HG03439 (cell line): ENCODE results near the gene FIBCD1.

Experiments used
- ATAC-seq: cut with Tn5 transposase; IDR thresholded peaks from one replicate; pipeline ENCODE4 v1.9.1; 2021; ENCODE audit warnings: mild to moderate bottlenecking, moderate library complexity; ENCODE audit not compliant: unreplicated experiment

The FIBCD1 gene

DNA sequence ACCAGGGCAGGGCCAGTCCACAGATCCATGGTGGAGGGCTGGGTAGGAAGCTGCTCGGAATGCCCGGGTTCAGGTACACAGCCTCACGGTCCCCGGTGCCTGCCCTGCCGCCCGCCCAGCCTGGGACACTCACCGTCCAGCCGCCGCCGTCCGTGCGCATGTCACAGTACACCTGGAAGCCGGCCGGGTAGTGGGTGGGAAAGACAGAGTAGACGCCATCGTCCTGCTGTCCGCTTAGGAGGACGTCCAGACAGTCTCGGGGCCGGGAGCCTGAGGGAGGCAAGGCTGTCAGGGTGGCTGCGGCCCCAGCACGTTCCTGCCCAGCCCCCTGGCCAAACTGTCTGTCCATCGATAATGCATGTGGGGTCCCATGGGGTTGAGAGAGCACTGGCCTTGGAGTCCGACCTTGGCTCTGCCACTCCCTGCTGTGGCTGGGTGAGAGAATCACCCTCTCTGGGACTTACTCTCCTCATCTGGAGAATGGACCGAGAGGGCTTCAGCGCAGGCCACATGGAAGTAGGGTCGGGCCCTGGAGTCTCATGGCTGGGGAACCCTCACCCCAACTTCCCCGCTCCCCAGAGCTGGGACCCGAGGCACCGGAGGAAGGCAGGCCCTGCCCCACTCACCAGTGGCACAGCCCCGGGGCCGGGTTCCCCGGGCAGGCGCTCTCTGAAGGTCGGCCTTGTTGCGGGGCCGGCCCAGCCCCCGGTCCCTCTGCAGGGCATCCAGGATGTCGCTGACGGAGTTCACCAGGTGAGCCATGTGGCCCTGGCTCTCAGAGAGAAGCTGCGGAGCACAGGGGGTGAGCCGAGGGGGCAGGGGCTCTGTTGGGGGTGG lies 15.2 kb downstream of the FIBCD1 start:
- ATAC-seq = no peak

DNA sequence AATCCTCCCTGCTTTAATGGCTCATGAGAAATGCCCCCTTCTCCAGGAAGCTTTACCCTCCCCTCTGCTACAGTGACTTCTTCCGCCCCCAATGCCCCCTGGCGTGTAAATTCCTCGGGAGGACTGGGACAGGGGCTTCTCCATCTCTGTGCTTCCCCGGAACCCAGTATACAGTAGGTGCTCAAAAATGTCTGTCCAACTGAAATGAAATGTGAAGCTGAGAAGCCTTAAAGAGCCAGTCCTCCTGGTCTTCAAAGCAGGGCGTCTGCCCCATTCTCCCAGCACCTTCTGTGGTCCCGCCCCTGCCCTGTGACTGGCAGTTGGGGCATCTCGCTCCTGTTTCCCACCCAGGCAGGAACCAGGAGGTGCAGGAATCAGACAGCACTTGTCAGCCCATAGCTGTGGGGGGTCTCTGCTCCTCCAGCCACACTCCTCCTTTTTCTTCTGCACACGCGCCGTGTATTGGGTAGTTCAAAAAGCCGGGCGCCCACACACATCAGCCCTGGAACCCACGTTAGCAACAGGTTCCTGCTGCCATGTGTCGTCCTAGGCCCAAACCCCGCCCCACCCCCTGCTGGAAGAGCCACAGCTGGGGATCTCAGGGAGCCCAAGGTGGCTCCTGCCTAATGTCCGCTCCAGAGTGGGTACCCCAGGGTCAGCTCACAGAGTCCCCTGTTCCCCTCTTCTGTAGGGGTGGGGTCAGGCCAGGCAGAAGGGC lies 16.0 kb downstream of the FIBCD1 start:
- ATAC-seq = no peak

- no peak for ATAC-seq
Measured at GRCh38 chr9:130921989-130922892, 16.8 kb downstream of the FIBCD1 start.

DNA sequence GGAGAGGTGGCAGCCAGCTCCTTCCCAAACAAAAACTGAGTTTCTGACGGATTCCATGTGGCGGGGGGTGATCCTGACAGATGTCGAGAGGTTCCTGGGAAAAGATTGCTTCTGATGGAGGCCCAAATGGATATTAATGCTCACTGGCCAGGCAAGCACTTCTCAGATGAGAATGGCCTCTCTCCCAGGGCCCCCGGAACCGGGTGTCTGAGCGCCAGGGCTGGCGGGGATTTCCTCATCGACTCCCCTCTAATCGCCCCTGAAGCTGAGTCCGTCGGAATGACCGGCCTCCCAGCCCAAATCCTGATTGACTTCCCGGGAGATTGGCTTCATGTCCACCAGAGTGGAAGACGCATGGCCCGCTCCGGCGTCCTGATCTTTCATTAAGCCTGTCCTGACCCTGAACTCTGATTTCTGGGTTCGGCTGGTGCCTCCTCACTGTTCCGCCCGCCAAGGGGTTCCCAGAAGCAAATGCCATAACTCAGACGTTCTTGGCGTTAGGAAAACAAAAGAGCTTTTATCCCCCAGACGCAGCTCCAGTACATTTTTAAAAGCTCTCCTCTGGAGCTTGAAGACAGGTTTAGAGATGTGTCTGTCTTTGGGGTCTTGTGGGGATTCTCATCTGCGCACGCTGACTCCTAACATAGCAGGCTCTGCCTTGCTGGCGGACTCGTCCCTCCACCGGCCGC lies 17.6 kb downstream of the FIBCD1 start:
- ATAC-seq = no peak

GRCh38 chr9:130920762-130921299 lies 18.2 kb downstream of the FIBCD1 start:
- no peak for ATAC-seq

- ATAC-seq = no peak
Measured at GRCh38 chr9:130920233-130920632, 18.8 kb downstream of the FIBCD1 start.

DNA sequence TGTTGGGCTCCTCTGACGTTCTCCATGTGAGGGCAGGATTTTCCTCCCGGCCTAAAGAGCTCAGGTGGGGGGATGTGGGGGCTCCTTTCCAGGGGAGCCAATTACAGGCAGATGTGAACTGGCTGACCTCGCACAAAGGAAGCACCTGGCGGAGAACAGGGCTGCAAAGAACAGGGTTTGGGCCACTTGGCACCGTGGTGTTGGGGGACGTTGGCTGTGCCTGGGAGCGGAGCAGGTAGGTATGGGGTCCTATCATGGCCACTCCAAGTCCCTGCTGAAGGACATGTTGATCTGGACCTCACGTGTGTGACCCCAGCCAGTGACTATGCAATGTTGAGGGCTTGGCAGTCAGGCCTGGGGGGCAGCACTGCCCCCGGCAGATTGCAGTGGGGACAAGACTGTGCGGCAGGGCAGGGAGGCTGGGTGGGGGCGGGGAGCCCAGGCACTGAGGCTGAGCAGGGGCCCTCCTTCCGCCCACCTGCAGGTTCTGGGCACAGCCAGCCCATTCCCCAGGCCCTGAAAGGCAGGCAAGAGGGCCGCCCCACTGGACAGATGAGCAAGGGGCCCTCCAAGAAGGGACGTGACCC lies 19.4 kb downstream of the FIBCD1 start:
- ATAC-seq = no peak

DNA sequence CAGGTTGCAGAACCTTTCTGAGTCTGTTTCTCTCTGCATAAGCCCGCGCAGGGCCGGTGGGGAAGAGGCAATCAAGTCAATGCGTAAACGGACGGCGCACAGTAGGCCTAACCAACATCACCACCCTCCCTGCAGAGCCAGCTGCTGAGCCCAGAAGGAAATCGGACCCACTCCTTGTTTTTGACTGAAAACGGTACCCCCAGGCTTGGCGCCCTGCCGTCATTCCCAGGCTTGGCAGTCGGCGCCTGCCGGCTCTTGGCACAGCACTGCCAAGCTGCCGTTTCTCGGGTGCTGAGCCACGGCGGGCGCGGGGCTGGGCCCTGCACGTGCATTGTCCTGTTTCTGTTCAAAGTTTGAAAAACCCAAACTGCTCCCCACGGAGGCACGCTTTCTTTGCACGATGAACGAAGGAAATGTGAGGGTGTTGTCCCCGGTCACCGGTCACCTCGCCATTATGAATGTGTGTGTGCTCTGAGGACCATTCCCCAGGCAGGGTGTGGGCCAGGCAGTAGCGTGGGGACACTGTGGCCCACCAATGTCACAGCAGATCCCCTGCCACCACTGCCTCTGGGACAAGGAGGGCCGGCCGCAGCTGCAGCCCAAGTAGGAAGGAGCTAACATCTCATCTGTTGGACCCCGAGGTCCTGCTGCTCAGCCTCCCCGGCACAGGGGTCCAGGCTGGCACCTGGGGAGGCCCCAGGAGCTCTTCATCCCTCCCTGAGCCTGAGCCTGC lies 20.1 kb downstream of the FIBCD1 start:
- ATAC-seq = no peak

DNA sequence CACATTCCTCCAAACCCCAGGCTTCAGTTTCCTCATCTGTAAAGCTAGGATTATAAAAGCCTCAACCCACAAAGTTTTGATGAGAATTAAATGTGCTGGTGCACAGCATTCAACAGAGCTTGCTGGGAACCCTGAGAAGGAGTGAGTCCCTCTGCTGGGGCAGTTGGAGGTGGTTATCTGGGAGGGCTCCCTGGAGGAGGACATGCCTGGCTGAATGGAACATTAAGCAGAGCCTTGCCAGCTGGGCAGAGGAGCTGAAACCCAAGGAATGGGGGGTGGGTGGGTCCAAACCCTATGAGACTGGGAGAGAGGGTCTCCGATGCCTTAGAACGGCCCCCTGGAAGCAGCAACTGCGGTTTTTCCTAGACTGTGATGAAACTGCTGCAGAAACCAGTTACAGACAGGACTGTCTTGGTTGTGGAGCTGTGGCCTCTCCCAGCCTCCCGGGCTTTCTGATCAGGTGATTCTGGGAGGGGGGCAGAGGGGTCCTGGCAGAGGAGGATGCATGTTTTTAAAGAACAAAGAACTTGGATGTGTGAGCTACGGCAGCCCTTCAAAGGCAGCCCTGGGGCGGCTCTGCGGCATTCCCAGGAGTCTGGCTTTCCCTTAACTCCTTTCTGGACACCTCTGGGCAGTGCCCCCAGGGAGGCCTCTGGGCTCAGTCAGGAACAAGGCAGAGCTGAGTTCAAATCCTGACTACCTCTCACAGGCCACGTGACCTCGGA lies 20.8 kb downstream of the FIBCD1 start:
- ATAC-seq = no peak

- no peak for ATAC-seq
Measured at GRCh38 chr9:130917168-130917960, 21.7 kb downstream of the FIBCD1 start.

DNA sequence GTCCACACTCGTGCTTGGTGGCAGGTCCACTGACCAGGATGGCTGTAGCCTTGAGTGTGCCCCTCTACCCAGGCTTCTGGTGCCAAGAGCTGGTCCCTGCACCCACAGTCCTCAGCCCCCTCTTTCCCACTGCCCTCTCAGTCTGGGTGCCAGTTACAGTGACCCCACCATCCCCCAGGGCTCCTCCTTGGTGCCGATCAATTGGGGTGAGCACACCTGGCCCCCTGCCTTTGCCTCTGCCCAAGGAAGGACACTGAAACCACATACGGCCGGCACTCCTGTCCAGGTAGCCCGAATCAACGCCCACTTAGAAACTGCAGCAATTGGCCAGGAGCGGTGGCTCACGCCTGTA lies 24.0 kb downstream of the FIBCD1 start:
- ATAC-seq = no peak

DNA sequence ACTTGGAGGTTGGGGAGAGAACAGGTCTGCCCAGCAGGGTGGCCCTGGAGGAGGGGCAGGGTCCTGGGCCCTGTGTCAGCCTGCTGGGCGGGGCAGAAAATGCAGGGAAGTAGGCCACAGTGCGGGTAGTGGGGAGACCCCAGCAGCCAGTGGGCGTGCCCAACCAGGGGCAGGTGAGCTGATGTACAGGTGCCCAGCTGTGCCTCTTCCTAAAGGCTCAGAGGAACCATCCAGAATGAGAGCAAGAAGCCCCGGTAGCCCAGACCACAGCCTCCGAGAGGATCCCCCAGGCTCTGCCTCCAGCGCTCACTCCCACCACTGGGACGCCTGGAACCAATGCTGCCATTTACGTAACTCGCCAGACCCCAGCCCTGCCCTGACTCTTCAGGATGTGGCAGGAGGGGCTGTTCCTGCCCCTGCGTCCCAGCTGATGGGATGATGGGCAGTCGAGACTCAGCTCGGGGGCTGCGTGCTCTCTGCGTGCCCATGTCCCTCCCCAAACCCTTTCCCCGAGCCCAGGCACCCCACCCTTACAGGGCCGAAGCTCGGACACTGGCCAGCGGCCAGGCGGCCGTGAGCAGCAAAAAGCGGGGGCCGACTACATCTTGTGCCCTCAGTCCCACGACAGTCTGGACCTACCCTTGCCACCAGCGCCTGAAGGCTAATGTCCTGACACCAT lies 24.5 kb downstream of the FIBCD1 start:
- ATAC-seq = no peak

- no peak for ATAC-seq
Measured at GRCh38 chr9:130913599-130914416, 25.2 kb downstream of the FIBCD1 start.

- no peak for ATAC-seq
Measured at GRCh38 chr9:130912932-130913598, 26.0 kb downstream of the FIBCD1 start.

DNA sequence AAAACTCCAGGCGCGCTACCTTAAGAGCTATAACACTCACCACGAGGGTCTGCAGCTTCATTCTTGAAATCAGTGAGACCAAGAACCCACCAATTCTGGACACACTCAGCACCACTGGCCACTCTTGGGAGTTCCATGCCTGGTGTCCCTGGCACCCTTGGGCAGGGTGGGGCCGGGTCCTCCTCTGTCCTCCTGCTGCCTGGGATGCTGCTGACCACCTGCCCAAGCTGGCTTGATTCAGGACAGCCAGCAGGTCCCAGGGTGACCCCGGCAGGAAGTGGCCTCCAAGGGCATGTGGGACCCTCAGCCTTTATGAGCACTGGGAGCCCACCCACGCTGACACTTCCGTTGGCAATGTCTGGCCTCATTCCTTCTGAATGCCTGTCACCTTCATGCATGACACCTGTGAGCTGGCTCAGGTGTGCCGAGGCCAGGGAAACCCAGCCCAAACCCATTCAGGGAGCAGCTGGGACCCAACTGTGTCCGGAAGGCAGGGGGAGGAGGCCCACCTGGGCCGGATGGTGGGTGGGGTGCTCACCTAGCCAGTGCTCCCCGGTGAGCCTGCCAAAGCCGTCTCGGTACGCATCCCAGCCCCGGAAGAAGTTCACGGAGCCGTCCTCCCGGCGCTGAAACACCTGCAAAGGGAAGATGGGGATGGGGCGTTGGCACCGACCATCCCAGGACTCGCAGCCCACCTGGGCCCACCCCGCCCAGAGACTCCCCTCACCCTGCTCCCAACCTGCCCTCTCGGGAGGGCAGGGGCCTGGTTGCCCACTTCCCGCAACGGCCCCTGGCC lies 27.6 kb downstream of the FIBCD1 start:
- no peak for ATAC-seq
